Medulla oblongata (tissue), 1 donor: ENCODE results near the gene OR51B6.
"Not testable (repeated sequence)": the region's sequence is repeated elsewhere in the genome, so short reads cannot be mapped to it uniquely, and the experiment has no call there.

Experiments used
- DNase-seq: peaks from one replicate; pipeline ENCODE4 v3.0.0-alpha.2; 2015; ENCODE audit errors: extremely low spot score

The OR51B6 gene

GRCh38 chr11:5364214-5364613 lies 12.9 kb downstream of the OR51B6 start:
- DNase-seq, result no peak

GRCh38 chr11:5366365-5366764 lies 15.1 kb downstream of the OR51B6 start:
- not testable (repeated sequence) for DNase-seq

DNA sequence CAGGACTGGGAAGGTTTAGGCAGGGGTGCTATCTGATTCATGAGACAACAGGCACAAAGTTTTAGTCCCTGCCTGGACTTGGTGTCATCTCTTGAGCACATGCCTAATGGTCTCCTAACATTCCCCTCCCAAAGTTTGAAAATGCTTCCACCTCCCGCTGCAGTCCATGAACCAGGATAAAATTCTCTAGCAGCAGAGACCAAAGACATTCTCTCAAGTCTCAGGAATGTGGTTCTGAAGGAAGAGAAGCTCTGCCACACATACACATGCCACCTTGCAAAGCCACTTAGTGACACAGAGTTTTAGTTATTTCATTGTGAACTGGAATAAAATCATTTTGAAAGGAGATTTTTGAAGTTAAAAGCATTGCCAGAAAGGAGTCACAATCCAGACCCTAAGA lies 15.5 kb downstream of the OR51B6 start:
- DNase-seq, result no peak

DNA sequence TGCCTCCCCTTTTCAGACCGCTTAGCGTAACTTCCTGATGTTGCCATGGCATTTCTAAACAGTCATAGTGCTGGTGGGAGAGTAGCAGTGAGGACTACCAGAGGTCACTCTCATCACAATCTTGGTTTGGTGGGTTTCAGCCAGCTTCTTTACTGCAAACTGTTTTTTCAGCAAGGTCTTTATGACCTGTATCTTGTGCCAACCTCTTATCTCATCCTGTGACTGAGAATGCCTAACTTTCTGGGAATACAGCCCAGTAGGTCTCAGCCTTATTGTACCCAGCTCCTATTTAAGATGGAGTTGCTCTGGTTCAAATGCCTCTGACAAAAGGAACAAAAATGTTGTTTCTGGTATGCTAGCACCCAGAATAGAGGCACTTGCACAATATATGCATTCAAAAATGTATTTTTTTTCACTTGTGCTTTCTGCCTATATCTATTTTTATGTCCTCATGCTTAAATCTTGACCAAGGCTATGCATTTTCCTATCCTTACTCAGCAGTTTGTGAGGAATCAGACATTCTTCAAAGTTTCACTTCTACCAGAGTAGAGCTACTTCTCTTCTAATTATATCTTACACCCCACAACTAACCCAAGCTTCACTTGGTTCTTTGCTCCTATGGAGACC lies 16.3 kb downstream of the OR51B6 start:
- DNase-seq, result no peak

- DNase-seq, result no peak
These were observed 17.3 kb downstream of the OR51B6 start for GRCh38 chr11:5368502-5369043.

- DNase-seq, result no peak
These were observed 18.5 kb downstream of the OR51B6 start for GRCh38 chr11:5369789-5370188.

DNA sequence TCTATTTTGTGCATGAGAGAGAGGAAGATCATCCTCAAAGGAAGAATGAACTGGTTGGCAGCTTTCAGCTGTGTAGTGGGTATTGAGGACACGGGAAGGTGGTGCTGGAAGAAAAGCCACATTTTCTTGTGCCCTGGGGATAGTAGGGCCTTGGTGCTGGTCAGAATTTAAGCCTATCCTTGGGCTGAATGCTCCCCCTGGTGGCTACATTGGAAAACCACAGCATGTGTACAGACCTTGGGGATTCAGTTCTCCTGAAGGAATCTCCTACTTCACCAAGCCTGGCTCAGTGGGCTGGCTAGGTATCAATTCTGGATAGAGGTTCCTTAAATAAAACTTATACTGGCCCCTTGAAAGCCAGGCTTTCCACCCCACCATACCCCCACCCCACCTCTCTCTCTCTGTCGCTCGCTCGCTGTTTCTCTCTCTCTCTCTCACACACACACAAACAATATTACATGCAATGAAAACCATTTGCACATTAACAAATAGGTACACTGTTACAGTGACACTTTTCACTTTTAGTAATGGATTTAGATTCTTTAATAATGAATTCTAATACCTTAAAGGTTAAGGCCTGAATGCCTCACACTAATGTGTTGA lies 29.5 kb downstream of the OR51B6 start:
- DNase-seq, result peak; percentile 79

GRCh38 chr11:5383576-5383975 lies 32.3 kb downstream of the OR51B6 start, which contains the start of gene OR51M1:
OR51M1 (plus strand) TSS chr11:5383812; CDS start chr11:5389399, 5,587 bp downstream.
- DNase-seq, result no peak

DNA sequence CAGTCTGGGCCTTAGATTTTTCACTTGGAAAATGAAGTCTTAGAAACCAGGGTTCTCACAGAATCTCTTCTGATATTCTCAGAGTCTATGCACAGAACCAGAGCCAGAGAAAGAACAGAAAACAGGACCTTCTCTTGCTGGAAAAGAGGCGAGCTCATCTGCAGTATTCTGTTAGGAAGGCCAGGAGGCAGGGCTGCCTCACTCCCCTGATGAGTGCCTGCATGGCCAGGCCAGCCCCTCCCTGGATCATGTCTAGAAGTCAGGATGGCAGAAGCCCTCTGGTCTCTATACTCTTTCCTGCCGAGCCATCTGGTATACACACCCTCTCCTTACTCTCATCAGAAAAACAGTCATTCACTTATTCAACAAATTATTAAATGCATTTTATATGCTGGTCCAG lies 33.0 kb downstream of the OR51B6 start:
- no peak for DNase-seq

DNA sequence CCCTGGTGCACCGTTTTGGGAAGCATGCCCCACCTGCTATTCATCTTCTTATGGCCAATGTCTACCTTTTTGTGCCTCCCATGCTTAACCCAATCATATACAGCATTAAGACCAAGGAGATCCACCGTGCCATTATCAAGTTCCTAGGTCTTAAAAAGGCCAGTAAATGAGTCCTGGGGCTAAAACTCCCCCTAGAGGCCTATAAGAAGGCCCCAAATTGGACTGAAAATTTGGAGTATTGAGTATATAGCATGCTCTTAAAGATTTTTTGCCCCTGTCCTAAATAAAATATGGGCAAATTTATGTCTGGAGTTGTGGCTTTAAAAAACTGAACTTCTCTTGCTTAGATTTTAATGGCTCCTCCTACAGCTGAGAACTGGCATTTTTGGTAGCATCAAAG lies 38.9 kb downstream of the OR51B6 start:
- DNase-seq, result no peak

GRCh38 chr11:5394091-5394490 lies 42.8 kb downstream of the OR51B6 start:
- no peak for DNase-seq

DNA sequence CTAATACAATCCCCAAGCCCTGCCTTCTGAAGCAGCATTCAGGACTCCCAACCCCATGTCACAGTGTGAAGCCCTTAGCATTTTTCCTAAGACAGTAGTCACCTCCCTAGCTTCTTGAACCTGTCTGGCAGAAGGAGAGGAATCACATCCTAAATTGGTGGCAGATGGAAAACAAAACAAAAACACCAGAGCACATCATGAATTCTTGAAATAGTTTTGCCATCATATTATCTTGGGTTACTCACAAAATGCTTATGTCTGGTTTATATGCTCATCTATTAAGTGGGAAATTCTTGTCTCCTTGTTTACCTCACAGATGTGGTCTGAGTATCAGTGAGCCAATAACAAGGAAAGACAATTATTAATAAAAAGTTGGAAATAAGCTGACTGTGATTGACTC lies 47.6 kb downstream of the OR51B6 start:
- DNase-seq, result no peak
